Liver (tissue), 5 donors: ENCODE measurements around the gene KRTAP17-1. TPM values are rescaled to one million over a fixed set of nuclear protein-coding genes. Genes with fewer than 3 reads are reported as not detected.

Source experiments
- polyA plus RNA-seq, 2 donors: library from polyadenylated mRNA; stranded (reverse) in 1 of 2; unstranded in 1 of 2; fragments of 200-250 nt in 1 of 2; fragments of >200 nt in 1 of 2; fragmentation: Nextera tagmentation in 1 of 2; extraction: Ambion mirVana in 1 of 2; gene quantifications; one replicate each; pipeline versions ENCODE4 v1.2.1 to v1.2.3, GENCODE V29; 2013 to 2015
- small RNA-seq: library from RNA; depleted of rRNA; stranded (forward); fragments of <200 nt; gene quantifications from one replicate; pipeline ENCODE3, GENCODE V24; 2014
- total RNA-seq, 2 donors: library from RNA; depleted of rRNA; stranded (reverse); fragments of >200 nt; gene quantifications; one replicate each; pipeline ENCODE4 v1.2.3, GENCODE V29; 2014
- donor health status: healthy.
- donor health status: healthy.
- donor health status: healthy.

KRTAP17-1 gene
- total and polyA plus RNA-seq, 4 donors, result not detected

Small RNA genes within 50 kb of the gene (small RNA-seq; reads per million reads assigned to genes)
- gene KRTAP9-10P, result not detected

Other genes starting within 250 kb of the KRTAP17-1 start
Only the 30 nearest of the 35 such genes appear.
- not detected for gene KRTAP4-9, start 210.3 kb downstream of the KRTAP17-1 start, total RNA-seq
- gene KRTAP4-9, start 210.3 kb downstream of the KRTAP17-1 start, polyA plus RNA-seq, result not detected
- gene KRTAP4-11, start 197.3 kb downstream of the KRTAP17-1 start, total RNA-seq, result not detected
- gene KRTAP4-11, start 197.3 kb downstream of the KRTAP17-1 start, polyA plus RNA-seq, result not detected
- not detected for gene KRTAP4-12, start 191.5 kb downstream of the KRTAP17-1 start, total RNA-seq
- not detected for gene KRTAP4-12, start 191.5 kb downstream of the KRTAP17-1 start, polyA plus RNA-seq
- gene KRTAP4-6, start 175.2 kb downstream of the KRTAP17-1 start, total RNA-seq, result not detected
- gene KRTAP4-6, start 175.2 kb downstream of the KRTAP17-1 start, polyA plus RNA-seq, result not detected
- not detected for gene KRTAP4-5, start 165.9 kb downstream of the KRTAP17-1 start, total RNA-seq
- not detected for gene KRTAP4-5, start 165.9 kb downstream of the KRTAP17-1 start, polyA plus RNA-seq
- not detected for gene KRTAP4-4, start 155.0 kb downstream of the KRTAP17-1 start, total RNA-seq
- not detected for gene KRTAP4-4, start 155.0 kb downstream of the KRTAP17-1 start, polyA plus RNA-seq
- not detected for gene KRTAP4-3, start 147.5 kb downstream of the KRTAP17-1 start, total RNA-seq
- not detected for gene KRTAP4-3, start 147.5 kb downstream of the KRTAP17-1 start, polyA plus RNA-seq
- not detected for gene KRTAP4-2, start 137.5 kb downstream of the KRTAP17-1 start, total RNA-seq
- not detected for gene KRTAP4-2, start 137.5 kb downstream of the KRTAP17-1 start, polyA plus RNA-seq
- not detected for gene KRTAP4-1, start 130.8 kb downstream of the KRTAP17-1 start, total RNA-seq
- not detected for gene KRTAP4-1, start 130.8 kb downstream of the KRTAP17-1 start, polyA plus RNA-seq
- gene KRTAP9-1, start 125.8 kb downstream of the KRTAP17-1 start, total RNA-seq, result not detected
- not detected for gene KRTAP9-1, start 125.8 kb downstream of the KRTAP17-1 start, polyA plus RNA-seq
- gene KRTAP9-2, start 89.1 kb downstream of the KRTAP17-1 start, total RNA-seq, result not detected
- not detected for gene KRTAP9-2, start 89.1 kb downstream of the KRTAP17-1 start, polyA plus RNA-seq
- gene KRTAP9-3, start 83.3 kb downstream of the KRTAP17-1 start, total RNA-seq, result not detected
- not detected for gene KRTAP9-3, start 83.3 kb downstream of the KRTAP17-1 start, polyA plus RNA-seq
- gene KRTAP9-8, start 77.7 kb downstream of the KRTAP17-1 start, total RNA-seq, result not detected
- gene KRTAP9-8, start 77.7 kb downstream of the KRTAP17-1 start, polyA plus RNA-seq, result not detected
- not detected for gene KRTAP9-4, start 66.0 kb downstream of the KRTAP17-1 start, total RNA-seq
- not detected for gene KRTAP9-4, start 66.0 kb downstream of the KRTAP17-1 start, polyA plus RNA-seq
- not detected for gene KRTAP9-9, start 60.3 kb downstream of the KRTAP17-1 start, total RNA-seq
- gene KRTAP9-9, start 60.3 kb downstream of the KRTAP17-1 start, polyA plus RNA-seq, result not detected
- not detected for gene KRTAP9-6, start 50.3 kb downstream of the KRTAP17-1 start, total RNA-seq
- gene KRTAP9-6, start 50.3 kb downstream of the KRTAP17-1 start, polyA plus RNA-seq, result not detected
- gene KRTAP9-7, start 40.0 kb downstream of the KRTAP17-1 start, total RNA-seq, result not detected
- gene KRTAP9-7, start 40.0 kb downstream of the KRTAP17-1 start, polyA plus RNA-seq, result not detected
- gene KRTAP29-1, start 12.9 kb downstream of the KRTAP17-1 start, total RNA-seq, result not detected
- not detected for gene KRTAP29-1, start 12.9 kb downstream of the KRTAP17-1 start, polyA plus RNA-seq
- gene KRTAP16-1, start 6.4 kb downstream of the KRTAP17-1 start, total RNA-seq, result not detected
- gene KRTAP16-1, start 6.4 kb downstream of the KRTAP17-1 start, polyA plus RNA-seq, result not detected
- gene KRT33A, start 35.1 kb upstream of the KRTAP17-1 start, total RNA-seq, result not detected
- gene KRT33A, start 35.1 kb upstream of the KRTAP17-1 start, polyA plus RNA-seq, result not detected
- gene KRT33B, start 54.1 kb upstream of the KRTAP17-1 start, total RNA-seq, result not detected
- gene KRT33B, start 54.1 kb upstream of the KRTAP17-1 start, polyA plus RNA-seq, result not detected
- gene KRT34, start 66.6 kb upstream of the KRTAP17-1 start, total RNA-seq, result not detected
- not detected for gene KRT34, start 66.6 kb upstream of the KRTAP17-1 start, polyA plus RNA-seq
- not detected for gene KRT31, start 81.9 kb upstream of the KRTAP17-1 start, total RNA-seq
- not detected for gene KRT31, start 81.9 kb upstream of the KRTAP17-1 start, polyA plus RNA-seq
- not detected for gene KRT37, start 108.9 kb upstream of the KRTAP17-1 start, total RNA-seq
- gene KRT37, start 108.9 kb upstream of the KRTAP17-1 start, polyA plus RNA-seq, result not detected
- gene KRT38, start 125.3 kb upstream of the KRTAP17-1 start, total RNA-seq, result not detected
- not detected for gene KRT38, start 125.3 kb upstream of the KRTAP17-1 start, polyA plus RNA-seq
- gene KRT32, start 151.7 kb upstream of the KRTAP17-1 start, total RNA-seq, result not detected
- gene KRT32, start 151.7 kb upstream of the KRTAP17-1 start, polyA plus RNA-seq, result not detected
- not detected for gene KRT35, start 165.4 kb upstream of the KRTAP17-1 start, total RNA-seq
- gene KRT35, start 165.4 kb upstream of the KRTAP17-1 start, polyA plus RNA-seq, result not detected
- gene KRT36, start 174.2 kb upstream of the KRTAP17-1 start, total RNA-seq, result under 1 TPM in 1 of 2 donors, not detected in 1; 0.05 TPM
- gene KRT36, start 174.2 kb upstream of the KRTAP17-1 start, polyA plus RNA-seq, result not detected
- 1 to 10 TPM in 1 of 2 donors, not detected in 1; 3.7 TPM for gene KRT13, start 189.9 kb upstream of the KRTAP17-1 start, total RNA-seq
- gene KRT13, start 189.9 kb upstream of the KRTAP17-1 start, polyA plus RNA-seq, result 1 to 10 TPM in 1 of 2 donors, under 1 TPM in 1; 0.13 to 2.8 TPM
- gene KRT15, start 203.2 kb upstream of the KRTAP17-1 start, total RNA-seq, result not detected
- gene KRT15, start 203.2 kb upstream of the KRTAP17-1 start, polyA plus RNA-seq, result under 1 TPM in 1 of 2 donors, not detected in 1; 0.14 TPM